Panc1 (cell line): ENCODE results near the gene SORT1. TPM values are rescaled to one million over a fixed set of nuclear protein-coding genes. Genes with fewer than 3 reads are reported as not detected.

Source experiments
- ATAC-seq: fragments of 200-7000 bp; cut with Tn5 transposase; 2 replicates; pipeline ENCODE4 v1.9.1; 2020; ENCODE audit warnings: mild to moderate bottlenecking, moderate library complexity
- BruUV-seq: library from RNA; stranded (reverse); fragments of 400-500 nt; replicated peaks from 2 replicates; lab custom pipeline; 2021; lab: Mats Ljungman, UMichigan
- CTCF ChIA-PET: fragments of 300-600 bp; sonication (Branson Sonifier 250); formaldehyde crosslinking; loops from one replicate; lab custom pipeline; 2022; ENCODE audit warnings: antibody characterized with exemption; lab: Charles Lee
- POLR2A ChIA-PET: fragments of 300-600 bp; sonication (Branson Sonifier 250); formaldehyde crosslinking; loops from one replicate; lab custom pipeline; 2022; ENCODE audit warnings: antibody characterized with exemption; lab: Charles Lee
- DNase-seq: peaks from one replicate; pipeline ENCODE4 v3.0.0-alpha.2; 2010; ENCODE audit warnings: low read depth, low spot score
- H3K27ac ChIP-seq: 2 replicates; pipeline ENCODE4 v1.5.1; 2011; ENCODE audit warnings: mild to moderate bottlenecking, low read length, inconsistent platforms
- H3K27me3 ChIP-seq: fragments of 200-500 bp; sonication (Bioruptor generic); 2 replicates; pipeline ENCODE4 v1.6.0; 2014; ENCODE audit warnings: low read length, inconsistent platforms; ENCODE audit not compliant: control insufficient read depth, insufficient read depth
- H3K36me3 ChIP-seq: fragments of 200-500 bp; sonication (Bioruptor generic); 2 replicates; pipeline ENCODE4 v1.5.1; 2014; ENCODE audit warnings: inconsistent platforms, mild to moderate bottlenecking, low read length, moderate library complexity; ENCODE audit not compliant: control insufficient read depth, insufficient read depth
- H3K4me1 ChIP-seq: 2 replicates; pipeline ENCODE4 v1.5.1; 2011; ENCODE audit warnings: inconsistent platforms, mild to moderate bottlenecking, low read length, moderate library complexity; ENCODE audit not compliant: control insufficient read depth, insufficient read depth
- H3K4me3 ChIP-seq, 2 experiments: 2 replicates each; pipeline ENCODE4 v1.5.1; 2011 to 2012; ENCODE audit warnings: low read depth in 2 of 2, low read length in 2 of 2, mild to moderate bottlenecking in 2 of 2, inconsistent platforms in 1 of 2, moderate library complexity in 1 of 2
- H3K9me3 ChIP-seq: fragments of 200-500 bp; sonication (Bioruptor generic); 2 replicates; pipeline ENCODE4 v1.5.1; 2014; ENCODE audit warnings: low read depth, mild to moderate bottlenecking, inconsistent platforms, low read length, moderate library complexity; ENCODE audit not compliant: control insufficient read depth, insufficient read depth
- CTCF ChIP-seq: fragments of 450-650 bp; IDR thresholded peaks from 2 replicates; pipeline ENCODE4 v1.5.1; 2017; ENCODE audit warnings: mild to moderate bottlenecking
- POLR2AphosphoS5 ChIP-seq: IDR thresholded peaks from 2 replicates; pipeline ENCODE4 v1.6.1; 2012; ENCODE audit warnings: mild to moderate bottlenecking, low read depth, low read length, moderate library complexity
- REST ChIP-seq, 2 experiments: IDR thresholded peaks; 2 replicates each; pipeline ENCODE4 v1.6.1; 2011 to 2012; ENCODE audit warnings: low read depth in 2 of 2, control low read depth in 1 of 2, low read length in 1 of 2, mild to moderate bottlenecking in 1 of 2, moderate library complexity in 1 of 2; ENCODE audit not compliant: insufficient read depth in 1 of 2
- SIN3A ChIP-seq: IDR thresholded peaks from 2 replicates; pipeline ENCODE4 v1.6.1; 2012; ENCODE audit warnings: low read depth, mild to moderate bottlenecking, low read length, moderate library complexity, borderline replicate concordance; ENCODE audit not compliant: insufficient read depth
- TCF7L2 ChIP-seq: IDR thresholded peaks from 2 replicates; pipeline ENCODE4 v1.6.1; 2011; ENCODE audit warnings: mild to moderate bottlenecking, low read depth, low read length, inconsistent platforms
- in situ Hi-C: cut with HindIII; loops from 2 replicates; pipeline ENCODE4 v1.10.0; 2016; ENCODE audit warnings: low sequenced_read_pairs, low pct_unique_long_range_greater_than_20kb
- intact Hi-C: fragments of 100-400 bp; cut with micrococcal nuclease; formaldehyde crosslinking; loops from one replicate; pipeline ENCODE4 v1.10.0; 2022; ENCODE audit not compliant: unreplicated experiment
- total RNA-seq: library from RNA; stranded (reverse); gene quantifications from one replicate; pipeline ENCODE4 v1.2.1, GENCODE V29; 2021; ENCODE audit not compliant: unreplicated experiment

SORT1 gene
- total RNA-seq, 1 experiment from 2014 or later: 25.1 TPM

GRCh38 chr1:109296782-109297181 lies 100.9 kb downstream of the SORT1 start:
- ChIA-PET POLR2A (no interaction called here), CTCF (no interaction called here)
- BruUV-seq: no TSS peak
- Histone ChIP-seq H3K4me1 (no peaks in the 10 kb centered on the region), H3K27me3 (no peaks in the 10 kb centered on the region), H3K27ac (no peak overlapping the region), H3K36me3 (no peaks in the 10 kb centered on the region), H3K9me3 (no peaks in the 10 kb centered on the region), H3K4me3 (no peak overlapping the region)
- intact Hi-C loops: no loop called here
- in situ Hi-C loops: no loop called here
- TF ChIP-seq POLR2AphosphoS5: no peak
- TF ChIP-seq REST (IDR thresholded peaks at IDR 0.05; ENCODE audit: insufficient read depth in 1 of 2, low read depth in 2 of 2, low read length in 1 of 2): no peak
- TF ChIP-seq SIN3A: no peak
- no peak for TF ChIP-seq TCF7L2
- TF ChIP-seq CTCF: no peak
- no peak for ATAC-seq
- DNase-seq: no peak

- BruUV-seq: no TSS peak
- ATAC-seq: no peak
These were observed 101.9 kb downstream of the SORT1 start for GRCh38 chr1:109295712-109296415.

More at GRCh38 chr1:109295712-109296415, 101.9 kb downstream of the SORT1 start:
- Histone ChIP-seq H3K27me3 (no peaks in the 10 kb centered on the region), H3K4me3 (no peak overlapping the region), H3K36me3 (no peaks in the 10 kb centered on the region), H3K4me1 (no peaks in the 10 kb centered on the region), H3K9me3 (no peaks in the 10 kb centered on the region), H3K27ac (no peak overlapping the region)
- intact Hi-C loops: no loop called here
- no peak for DNase-seq
- ChIA-PET CTCF (no interaction called here), POLR2A (interaction anchor here (0.6 kb wide), 1 partner anchor 11 kb away, joined by 3 read pairs; no protein-coding TSS in a partner anchor)
- in situ Hi-C loops: no loop called here
- no peak for TF ChIP-seq CTCF
- TF ChIP-seq REST (IDR thresholded peaks at IDR 0.05; ENCODE audit: insufficient read depth in 1 of 2, low read depth in 2 of 2, low read length in 1 of 2): no peak
- no peak for TF ChIP-seq POLR2AphosphoS5
- TF ChIP-seq SIN3A: no peak
- TF ChIP-seq TCF7L2: no peak
